ENCODE data around the gene ABLIM1.

The ABLIM1 gene

GRCh38 chr10:114517368-114518250 is 140.5 kb downstream of the ABLIM1 start:
- peaks cover 47 to 59% of the 10 kb centered on the region in 2 donors for H3K4me1 ChIP-seq (ENCODE audit: control insufficient read depth in 2 of 2, insufficient read depth in 2 of 2, low read length in 2 of 2)

GRCh38 chr10:114516356-114516755 is 141.7 kb downstream of the ABLIM1 start:
- H3K4me1 ChIP-seq (ENCODE audit: control insufficient read depth in 2 of 2, insufficient read depth in 2 of 2, low read length in 2 of 2) = peaks cover 38 to 46% of the 10 kb centered on the region in 2 donors
- no peaks in the 10 kb centered on the region for H3K9me3 ChIP-seq (ENCODE audit: control insufficient read depth in 2 of 2, low read length in 2 of 2)
- no peaks in the 10 kb centered on the region for H3K36me3 ChIP-seq (ENCODE audit: control insufficient read depth in 2 of 2, insufficient read depth in 2 of 2, low read length in 2 of 2)
- no peak overlapping the region for H3K9ac ChIP-seq (ENCODE audit: low read depth in 1 of 2, low read length in 2 of 2)
- H3K27me3 ChIP-seq (ENCODE audit: control insufficient read depth in 2 of 2, insufficient read depth in 2 of 2, low read length in 2 of 2) = no peaks in the 10 kb centered on the region
- H3K27ac ChIP-seq (ENCODE audit: low read depth in 2 of 2, low read length in 2 of 2) = peak overlapping the region in 1 of 2 donors; percentile 17
- H3K4me3 ChIP-seq (ENCODE audit: low read length in 2 of 2) = no peak overlapping the region

More at GRCh38 chr10:114517368-114518250, 140.5 kb downstream of the ABLIM1 start:
- H3K4me3 ChIP-seq (ENCODE audit: low read length in 2 of 2) = no peak overlapping the region
- H3K9ac ChIP-seq (ENCODE audit: low read depth in 1 of 2, low read length in 2 of 2) = no peak overlapping the region
- H3K9me3 ChIP-seq (ENCODE audit: control insufficient read depth in 2 of 2, low read length in 2 of 2) = no peaks in the 10 kb centered on the region
- no peaks in the 10 kb centered on the region for H3K27me3 ChIP-seq (ENCODE audit: control insufficient read depth in 2 of 2, insufficient read depth in 2 of 2, low read length in 2 of 2)
- peak overlapping the region; percentile 93 for H3K27ac ChIP-seq (ENCODE audit: low read depth in 2 of 2, low read length in 2 of 2)
- no peaks in the 10 kb centered on the region for H3K36me3 ChIP-seq (ENCODE audit: control insufficient read depth in 2 of 2, insufficient read depth in 2 of 2, low read length in 2 of 2)

- Histone ChIP-seq H3K27ac (ENCODE audit: low read depth in 2 of 2, low read length in 2 of 2) (peak overlapping the region in 1 of 2 donors; percentile 28), H3K27me3 (ENCODE audit: control insufficient read depth in 2 of 2, insufficient read depth in 2 of 2, low read length in 2 of 2) (no peaks in the 10 kb centered on the region), H3K4me1 (ENCODE audit: control insufficient read depth in 2 of 2, insufficient read depth in 2 of 2, low read length in 2 of 2) (peaks cover 30 to 39% of the 10 kb centered on the region in 2 donors), H3K4me3 (ENCODE audit: low read length in 2 of 2) (no peak overlapping the region), H3K36me3 (ENCODE audit: control insufficient read depth in 2 of 2, insufficient read depth in 2 of 2, low read length in 2 of 2) (no peaks in the 10 kb centered on the region), H3K9me3 (ENCODE audit: control insufficient read depth in 2 of 2, low read length in 2 of 2) (no peaks in the 10 kb centered on the region), H3K9ac (ENCODE audit: low read depth in 1 of 2, low read length in 2 of 2) (no peak overlapping the region)
Observed at GRCh38 chr10:114515298-114515914, 142.7 kb downstream of the ABLIM1 start.

GRCh38 chr10:114513381-114513792 is 144.7 kb downstream of the ABLIM1 start:
- Histone ChIP-seq H3K4me3 (ENCODE audit: low read length in 2 of 2) (no peak overlapping the region), H3K4me1 (ENCODE audit: control insufficient read depth in 2 of 2, insufficient read depth in 2 of 2, low read length in 2 of 2) (peaks cover 13 to 20% of the 10 kb centered on the region in 2 donors), H3K36me3 (ENCODE audit: control insufficient read depth in 2 of 2, insufficient read depth in 2 of 2, low read length in 2 of 2) (no peaks in the 10 kb centered on the region), H3K9me3 (ENCODE audit: control insufficient read depth in 2 of 2, low read length in 2 of 2) (no peaks in the 10 kb centered on the region), H3K27ac (ENCODE audit: low read depth in 2 of 2, low read length in 2 of 2) (peak overlapping the region; percentile 66 to 73), H3K9ac (ENCODE audit: low read depth in 1 of 2, low read length in 2 of 2) (peak overlapping the region; percentile 20 to 45), H3K27me3 (ENCODE audit: control insufficient read depth in 2 of 2, insufficient read depth in 2 of 2, low read length in 2 of 2) (no peaks in the 10 kb centered on the region)

GRCh38 chr10:114511881-114512280 is 146.2 kb downstream of the ABLIM1 start:
- peaks cover 16 to 33% of the 10 kb centered on the region in 2 donors for H3K4me1 ChIP-seq (ENCODE audit: control insufficient read depth in 2 of 2, insufficient read depth in 2 of 2, low read length in 2 of 2)
- H3K27ac ChIP-seq (ENCODE audit: low read depth in 2 of 2, low read length in 2 of 2) = no peak overlapping the region
- H3K27me3 ChIP-seq (ENCODE audit: control insufficient read depth in 2 of 2, insufficient read depth in 2 of 2, low read length in 2 of 2) = no peaks in the 10 kb centered on the region
- no peaks in the 10 kb centered on the region for H3K9me3 ChIP-seq (ENCODE audit: control insufficient read depth in 2 of 2, low read length in 2 of 2)
- no peaks in the 10 kb centered on the region for H3K36me3 ChIP-seq (ENCODE audit: control insufficient read depth in 2 of 2, insufficient read depth in 2 of 2, low read length in 2 of 2)
- no peak overlapping the region for H3K9ac ChIP-seq (ENCODE audit: low read depth in 1 of 2, low read length in 2 of 2)
- H3K4me3 ChIP-seq (ENCODE audit: low read length in 2 of 2) = no peak overlapping the region

GRCh38 chr10:114508376-114508775 is 149.7 kb downstream of the ABLIM1 start:
- Histone ChIP-seq H3K4me1 (ENCODE audit: control insufficient read depth in 2 of 2, insufficient read depth in 2 of 2, low read length in 2 of 2) (peaks cover 8 to 27% of the 10 kb centered on the region in 2 donors), H3K36me3 (ENCODE audit: control insufficient read depth in 2 of 2, insufficient read depth in 2 of 2, low read length in 2 of 2) (no peaks in the 10 kb centered on the region), H3K9me3 (ENCODE audit: control insufficient read depth in 2 of 2, low read length in 2 of 2) (no peaks in the 10 kb centered on the region), H3K9ac (ENCODE audit: low read depth in 1 of 2, low read length in 2 of 2) (peak overlapping the region in 1 of 2 donors; percentile 35), H3K4me3 (ENCODE audit: low read length in 2 of 2) (no peak overlapping the region), H3K27me3 (ENCODE audit: control insufficient read depth in 2 of 2, insufficient read depth in 2 of 2, low read length in 2 of 2) (no peaks in the 10 kb centered on the region), H3K27ac (ENCODE audit: low read depth in 2 of 2, low read length in 2 of 2) (peak overlapping the region; percentile 85)

- Histone ChIP-seq H3K27me3 (ENCODE audit: control insufficient read depth in 2 of 2, insufficient read depth in 2 of 2, low read length in 2 of 2) (no peaks in the 10 kb centered on the region), H3K4me3 (ENCODE audit: low read length in 2 of 2) (no peak overlapping the region), H3K36me3 (ENCODE audit: control insufficient read depth in 2 of 2, insufficient read depth in 2 of 2, low read length in 2 of 2) (no peaks in the 10 kb centered on the region), H3K27ac (ENCODE audit: low read depth in 2 of 2, low read length in 2 of 2) (peak overlapping the region; percentile 85), H3K9ac (ENCODE audit: low read depth in 1 of 2, low read length in 2 of 2) (peak overlapping the region; percentile 35 to 60), H3K4me1 (ENCODE audit: control insufficient read depth in 2 of 2, insufficient read depth in 2 of 2, low read length in 2 of 2) (peaks cover 6 to 26% of the 10 kb centered on the region in 2 donors), H3K9me3 (ENCODE audit: control insufficient read depth in 2 of 2, low read length in 2 of 2) (no peaks in the 10 kb centered on the region)
Observed at GRCh38 chr10:114507449-114507848, 150.6 kb downstream of the ABLIM1 start.

- Histone ChIP-seq H3K36me3 (ENCODE audit: control insufficient read depth in 2 of 2, insufficient read depth in 2 of 2, low read length in 2 of 2) (no peaks in the 10 kb centered on the region), H3K27ac (ENCODE audit: low read depth in 2 of 2, low read length in 2 of 2) (peak overlapping the region; percentile 85), H3K9ac (ENCODE audit: low read depth in 1 of 2, low read length in 2 of 2) (peak overlapping the region; percentile 35 to 60), H3K4me1 (ENCODE audit: control insufficient read depth in 2 of 2, insufficient read depth in 2 of 2, low read length in 2 of 2) (peaks cover 6 to 26% of the 10 kb centered on the region in 2 donors), H3K4me3 (ENCODE audit: low read length in 2 of 2) (no peak overlapping the region), H3K9me3 (ENCODE audit: control insufficient read depth in 2 of 2, low read length in 2 of 2) (no peaks in the 10 kb centered on the region), H3K27me3 (ENCODE audit: control insufficient read depth in 2 of 2, insufficient read depth in 2 of 2, low read length in 2 of 2) (no peaks in the 10 kb centered on the region)
Observed at GRCh38 chr10:114506871-114507385, 151.1 kb downstream of the ABLIM1 start.

- Histone ChIP-seq H3K27me3 (ENCODE audit: control insufficient read depth in 2 of 2, insufficient read depth in 2 of 2, low read length in 2 of 2) (no peaks in the 10 kb centered on the region), H3K36me3 (ENCODE audit: control insufficient read depth in 2 of 2, insufficient read depth in 2 of 2, low read length in 2 of 2) (no peaks in the 10 kb centered on the region), H3K4me1 (ENCODE audit: control insufficient read depth in 2 of 2, insufficient read depth in 2 of 2, low read length in 2 of 2) (peaks cover 13 to 39% of the 10 kb centered on the region in 2 donors), H3K4me3 (ENCODE audit: low read length in 2 of 2) (no peak overlapping the region), H3K27ac (ENCODE audit: low read depth in 2 of 2, low read length in 2 of 2) (peak overlapping the region; percentile 12 to 59), H3K9me3 (ENCODE audit: control insufficient read depth in 2 of 2, low read length in 2 of 2) (no peaks in the 10 kb centered on the region), H3K9ac (ENCODE audit: low read depth in 1 of 2, low read length in 2 of 2) (no peak overlapping the region)
Observed at GRCh38 chr10:114504769-114505579, 153.1 kb downstream of the ABLIM1 start.

Data from mucosa of rectum (tissue), 2 donors.